ENCODE measurements around the gene WDFY3. TPM values are rescaled to one million over a fixed set of nuclear protein-coding genes. Genes with fewer than 3 reads are reported as not detected.

WDFY3 gene
- polyA plus RNA-seq, 1 donor (not counting 4 experiments of a cell fraction or from before 2014, with no cell fraction given) = 28.5 TPM

GRCh38 chr4:84661191-84661939 lies 305.1 kb downstream of the WDFY3 start:
- Histone ChIP-seq H4K20me1 (ENCODE audit: control insufficient read depth, extremely low read depth, insufficient read depth, low read length) (no peaks in the 10 kb centered on the region), H3K4me2 (ENCODE audit: control insufficient read depth, extremely low read depth, insufficient read depth, low read depth, low read length) (no peak overlapping the region), H3K9me1 (ENCODE audit: control insufficient read depth, extremely low read depth, insufficient read depth, low read length) (no peaks in the 10 kb centered on the region), H3K9ac (ENCODE audit: control insufficient read depth, extremely low read depth, insufficient read depth, low read length) (no peak overlapping the region), H3K27me3 (ENCODE audit: control insufficient read depth, extremely low read depth, insufficient read depth, low read length) (no peaks in the 10 kb centered on the region), H3K27ac (ENCODE audit: control insufficient read depth, insufficient read depth, low read length) (no peak overlapping the region), H2AFZ (ENCODE audit: control insufficient read depth, low read length) (no peak overlapping the region), H3K79me2 (ENCODE audit: control insufficient read depth, insufficient read depth, low read length) (no peaks in the 10 kb centered on the region), H3K4me3 (ENCODE audit: control insufficient read depth in 2 of 3, extremely low read depth in 1 of 3, insufficient read depth in 2 of 3, low read depth in 1 of 3, low read length in 3 of 3) (no peak overlapping the region), H3K36me3 (ENCODE audit: control insufficient read depth in 2 of 2, extremely low read depth in 1 of 2, insufficient read depth in 2 of 2, low read length in 2 of 2) (no peaks in the 10 kb centered on the region), H3K9me3 (ENCODE audit: control insufficient read depth, low read depth, low read length) (peaks cover 2% of the 10 kb centered on the region), H3K4me1 (ENCODE audit: control insufficient read depth, extremely low read depth, insufficient read depth, low read length) (no peaks in the 10 kb centered on the region)
- no peak for DNase-seq (ENCODE audit: low read depth, low spot score)
- FAIRE-seq = no peak
- dilution Hi-C loops (cut with MboI; ENCODE audit: extremely low pct_ligation_motif_present, low sequenced_read_pairs) = no loop called here
- no peak for TF ChIP-seq EZH2 (IDR thresholded peaks at IDR 0.05; ENCODE audit: low read length)
- no peak for TF ChIP-seq CTCF (optimal IDR thresholded peaks at IDR 0.05 in 1 of 3, IDR thresholded peaks at IDR 0.05 in 1 of 3, conservative IDR thresholded peaks at IDR 0.05 in 1 of 3; ENCODE audit: extremely low read depth in 1 of 3, insufficient read depth in 2 of 3, low read length in 3 of 3)

DNA sequence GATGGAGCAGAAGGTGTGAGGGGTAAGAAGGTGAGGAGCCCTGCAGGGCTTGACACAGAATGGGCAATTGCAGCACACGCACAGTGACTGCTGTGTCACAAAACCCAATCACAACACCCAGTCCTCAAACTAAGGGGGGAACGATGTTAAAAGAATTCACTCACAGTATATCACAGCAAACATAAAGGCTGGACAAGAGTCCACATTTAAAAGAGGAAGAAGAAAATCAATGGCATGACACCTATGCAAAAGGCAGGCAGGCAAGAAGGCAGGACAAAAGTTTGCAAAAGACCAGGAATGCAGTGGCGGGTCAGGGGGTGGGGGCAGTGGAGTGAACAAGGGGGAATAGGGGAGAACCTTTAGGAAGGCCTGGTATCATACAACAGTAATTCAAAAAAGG lies 305.9 kb downstream of the WDFY3 start:
- Histone ChIP-seq H3K79me2 (ENCODE audit: control insufficient read depth, insufficient read depth, low read length) (no peaks in the 10 kb centered on the region), H3K4me1 (ENCODE audit: control insufficient read depth, extremely low read depth, insufficient read depth, low read length) (no peaks in the 10 kb centered on the region), H3K27ac (ENCODE audit: control insufficient read depth, insufficient read depth, low read length) (no peak overlapping the region), H3K9me1 (ENCODE audit: control insufficient read depth, extremely low read depth, insufficient read depth, low read length) (no peaks in the 10 kb centered on the region), H2AFZ (ENCODE audit: control insufficient read depth, low read length) (no peak overlapping the region), H3K36me3 (ENCODE audit: control insufficient read depth in 2 of 2, extremely low read depth in 1 of 2, insufficient read depth in 2 of 2, low read length in 2 of 2) (no peaks in the 10 kb centered on the region), H3K9ac (ENCODE audit: control insufficient read depth, extremely low read depth, insufficient read depth, low read length) (no peak overlapping the region), H4K20me1 (ENCODE audit: control insufficient read depth, extremely low read depth, insufficient read depth, low read length) (no peaks in the 10 kb centered on the region), H3K4me2 (ENCODE audit: control insufficient read depth, extremely low read depth, insufficient read depth, low read depth, low read length) (no peak overlapping the region), H3K9me3 (ENCODE audit: control insufficient read depth, low read depth, low read length) (peaks cover 2% of the 10 kb centered on the region), H3K4me3 (ENCODE audit: control insufficient read depth in 2 of 3, extremely low read depth in 1 of 3, insufficient read depth in 2 of 3, low read depth in 1 of 3, low read length in 3 of 3) (no peak overlapping the region), H3K27me3 (ENCODE audit: control insufficient read depth, extremely low read depth, insufficient read depth, low read length) (no peaks in the 10 kb centered on the region)
- dilution Hi-C loops (cut with MboI; ENCODE audit: extremely low pct_ligation_motif_present, low sequenced_read_pairs) = no loop called here
- FAIRE-seq (no peak), DNase-seq (ENCODE audit: low read depth, low spot score) (no peak)
- TF ChIP-seq CTCF (optimal IDR thresholded peaks at IDR 0.05 in 1 of 3, IDR thresholded peaks at IDR 0.05 in 1 of 3, conservative IDR thresholded peaks at IDR 0.05 in 1 of 3; ENCODE audit: extremely low read depth in 1 of 3, insufficient read depth in 2 of 3, low read length in 3 of 3) (no peak), EZH2 (IDR thresholded peaks at IDR 0.05; ENCODE audit: low read length) (no peak)
